HepG2 (cell line): ENCODE results near the gene RNH1. TPM values are rescaled to one million over a fixed set of nuclear protein-coding genes. Genes with fewer than 3 reads are reported as not detected.

ENCODE experiments used
- ATAC-seq: fragments of 200-7000 bp; cut with Tn5 transposase; 3 replicates; pipeline ENCODE4 v1.9.1; 2020; ENCODE audit warnings: mild to moderate bottlenecking, moderate library complexity
- BruUV-seq: library from RNA; stranded (reverse); fragments of 400-500 nt; replicated peaks from 2 replicates; lab custom pipeline; 2021; lab: Mats Ljungman, UMichigan
- CTCF ChIA-PET: fragments of 300-600 bp; formaldehyde crosslinking; extraction: SDS; loops from one replicate; lab custom pipeline; 2021; ENCODE audit warnings: low total read pairs, inconsistent platforms, low intra/inter-chr PET ratio; lab: Yijun Ruan, JAX
- POLR2A ChIA-PET: fragments of 350-600 bp; sonication (Branson Sonifier 250); formaldehyde crosslinking; loops from one replicate; lab custom pipeline; 2020; ENCODE audit warnings: antibody characterized with exemption, inconsistent platforms; lab: Yijun Ruan, JAX
- DNase-seq: peaks from one replicate; pipeline ENCODE4 v3.0.0-alpha.2; 2015; ENCODE audit warnings: low spot score
- FAIRE-seq: peaks from 3 replicates; lab custom pipeline; 2011; peaks lifted over from hg19 to GRCh38; lab: Jason Lieb, UNC
- H2AFZ ChIP-seq: one replicate; pipeline ENCODE4 v1.6.1; 2011; ENCODE audit warnings: low read length, inconsistent platforms
- H3K27ac ChIP-seq: fragments of 300-600 bp; 3 replicates; pipeline ENCODE4 v1.8.0; 2011; ENCODE audit warnings: mixed run types, mild to moderate bottlenecking, mixed read lengths, low read length, inconsistent platforms; ENCODE audit not compliant: insufficient read depth; ENCODE audit errors: extremely low read length
- H3K27me3 ChIP-seq, 2 experiments: fragments of 200-600 bp in 1 of 2; 2 replicates in 1 of 2; 3 replicates in 1 of 2; pipeline versions ENCODE4 v1.6.0 to v1.8.0; 2011; ENCODE audit warnings: low read length in 2 of 2, mild to moderate bottlenecking in 2 of 2, moderate library complexity in 2 of 2, inconsistent platforms in 1 of 2; ENCODE audit not compliant: insufficient read depth in 2 of 2, control insufficient read depth in 1 of 2
- H3K36me3 ChIP-seq, 2 experiments: fragments of 200-600 bp in 1 of 2; replicated peaks in 1 of 2; 2 replicates in 1 of 2; 3 replicates in 1 of 2; pipeline versions ENCODE4 v1.5.1 to v1.8.0; 2011; ENCODE audit warnings: low read length in 2 of 2, inconsistent platforms in 1 of 2; ENCODE audit not compliant: insufficient read depth in 2 of 2, control insufficient read depth in 1 of 2
- H3K4me1 ChIP-seq: 2 replicates; pipeline ENCODE4 v1.5.1; 2012; ENCODE audit warnings: low read length, inconsistent platforms; ENCODE audit not compliant: insufficient read depth
- H3K4me2 ChIP-seq: 2 replicates; pipeline ENCODE4 v1.6.0; 2011; ENCODE audit warnings: low read depth, low read length, inconsistent platforms
- H3K4me3 ChIP-seq, 3 experiments: fragments of 200-600 bp in 1 of 3; sonication (generic), shearing (Covaris generic) in 1 of 3; replicated peaks in 1 of 3; 2 replicates each; pipeline ENCODE4 v1.5.1; 2011 to 2016; ENCODE audit warnings: low read length in 3 of 3, inconsistent platforms in 2 of 3, low read depth in 2 of 3, mild to moderate bottlenecking in 2 of 3, control low read depth in 1 of 3, mixed read lengths in 1 of 3; ENCODE audit not compliant: insufficient read depth in 1 of 3
- H3K79me2 ChIP-seq: one replicate; pipeline ENCODE4 v1.6.1; 2011; ENCODE audit warnings: low read length, inconsistent platforms; ENCODE audit not compliant: insufficient read depth
- H3K9ac ChIP-seq: 2 replicates; pipeline ENCODE4 v1.6.0; 2011; ENCODE audit warnings: mild to moderate bottlenecking, low read depth, low read length, inconsistent platforms; ENCODE audit not compliant: insufficient read depth
- H3K9me3 ChIP-seq: 2 replicates; pipeline ENCODE4 v1.5.1; 2012; ENCODE audit warnings: mild to moderate bottlenecking, low read length
- H4K20me1 ChIP-seq: 2 replicates; pipeline ENCODE4 v1.6.0; 2011; ENCODE audit warnings: inconsistent platforms, mild to moderate bottlenecking, low read length, moderate library complexity; ENCODE audit not compliant: insufficient read depth
- ATAD3A ChIP-seq: sonication (generic); formaldehyde crosslinking; IDR thresholded peaks from 2 replicates; pipeline ENCODE4 v1.4.0; 2020; ENCODE audit warnings: missing genetic modification reagents
- CC2D1A ChIP-seq: sonication (generic); formaldehyde crosslinking; IDR thresholded peaks from 2 replicates; pipeline ENCODE4 v1.8.1; 2023; ENCODE audit warnings: mild to moderate bottlenecking, missing genetic modification reagents
- CHD4 ChIP-seq: fragments of 200-600 bp; sonication (generic); IDR thresholded peaks from 2 replicates; pipeline ENCODE4 v1.7.0; 2017; ENCODE audit warnings: mild to moderate bottlenecking, low read length, borderline replicate concordance
- EEA1 ChIP-seq: sonication (generic); formaldehyde crosslinking; IDR thresholded peaks from 2 replicates; pipeline ENCODE4 v1.5.1; 2020; ENCODE audit warnings: mild to moderate bottlenecking, missing genetic modification reagents, borderline replicate concordance
- FOXO4 ChIP-seq: sonication (generic); formaldehyde crosslinking; conservative IDR thresholded peaks from 2 replicates; pipeline ENCODE4 v1.8.1; 2023; ENCODE audit warnings: missing genetic modification reagents
- GATAD1 ChIP-seq: IDR thresholded peaks from 2 replicates; pipeline ENCODE4 v1.6.1; 2016; ENCODE audit warnings: missing genetic modification reagents, missing compliant biosample characterization
- HNRNPUL1 ChIP-seq: fragments of 200-400 bp; formaldehyde crosslinking; IDR thresholded peaks from 2 replicates; pipeline ENCODE4 v1.6.1; 2017; ENCODE audit warnings: low read depth, mild to moderate bottlenecking, low read length, moderate library complexity
- MIER2 ChIP-seq: IDR thresholded peaks from 2 replicates; pipeline ENCODE4 v1.6.1; 2016; ENCODE audit warnings: missing biosample characterization, missing genetic modification reagents
- MYNN ChIP-seq: sonication (generic); formaldehyde crosslinking; IDR thresholded peaks from 2 replicates; pipeline ENCODE4 v1.4.0; 2020; ENCODE audit warnings: mild to moderate bottlenecking, low read depth, missing genetic modification reagents
- NCOA1 ChIP-seq: sonication (generic); formaldehyde crosslinking; IDR thresholded peaks from 2 replicates; pipeline ENCODE4 v1.9.0; 2021; ENCODE audit warnings: missing genetic modification reagents
- NPAS2 ChIP-seq: sonication (generic); formaldehyde crosslinking; IDR thresholded peaks from 2 replicates; pipeline ENCODE4 v1.8.0; 2022; ENCODE audit warnings: mild to moderate bottlenecking, missing genetic modification reagents, borderline replicate concordance
- SOX5 ChIP-seq: IDR thresholded peaks from 2 replicates; pipeline ENCODE4 v1.6.1; 2016; ENCODE audit warnings: borderline replicate concordance
- STAT5B ChIP-seq: sonication (generic); formaldehyde crosslinking; IDR thresholded peaks from 2 replicates; pipeline ENCODE4 v1.4.0; 2020; ENCODE audit warnings: missing genetic modification reagents
- TBP ChIP-seq: sonication (generic); formaldehyde crosslinking; IDR thresholded peaks from 2 replicates; pipeline ENCODE4 v1.5.0; 2020; ENCODE audit warnings: missing genetic modification reagents
- TEAD3 ChIP-seq: optimal IDR thresholded peaks from 2 replicates; pipeline ENCODE3; 2016; ENCODE audit warnings: borderline replicate concordance
- ZNF331 ChIP-seq: sonication (generic); formaldehyde crosslinking; IDR thresholded peaks from 2 replicates; pipeline ENCODE4 v1.4.0; 2020; ENCODE audit warnings: missing genetic modification reagents
- ZNF530 ChIP-seq: sonication (generic); formaldehyde crosslinking; IDR thresholded peaks from 2 replicates; pipeline ENCODE4 v1.5.0; 2020; ENCODE audit warnings: low read depth, mild to moderate bottlenecking, missing genetic modification reagents
- ZNF7 ChIP-seq: IDR thresholded peaks from 2 replicates; pipeline ENCODE4 v1.6.1; 2016; ENCODE audit warnings: missing biosample characterization, missing genetic modification reagents
- WGBS: methylation state at CpG from one replicate; pipeline ENCODE4 v1.1.6; 2017; ENCODE audit warnings: low lambda C conversion rate; 5-methylcytosine and 5-hydroxymethylcytosine counted together
- in situ Hi-C: cut with HindIII; loops from 2 replicates; pipeline ENCODE4 v1.10.0; 2017; ENCODE audit warnings: low pct_unique_long_range_greater_than_20kb; ENCODE audit not compliant: extremely low pct_ligation_motif_present
- intact Hi-C: fragments of 100-400 bp; cut with micrococcal nuclease; formaldehyde crosslinking; loops from one replicate; pipeline ENCODE4 v1.10.0; 2022; ENCODE audit not compliant: unreplicated experiment
- polyA plus RNA-seq, 8 experiments: library from polyadenylated mRNA; depleted of rRNA in 3 of 8; stranded (reverse) in 7 of 8; unstranded in 1 of 8; fragments of >200 nt; fragmentation: Illumina TruSeq in 4 of 8; extraction: Trizol in 4 of 8; gene quantifications; 2 replicates each; pipeline versions ENCODE4 v1.2.1 to v1.2.3, GENCODE V29; 2011 to 2016; ENCODE audit warnings: low read depth in 4 of 8, missing spikeins in 1 of 8, mixed read lengths in 1 of 8; ENCODE audit not compliant: insufficient read depth in 1 of 8
- total RNA-seq, 5 experiments: library from RNA; depleted of rRNA; stranded (reverse); fragments of >200 nt; fragmentation: Illumina TruSeq; extraction: Trizol; gene quantifications; 2 replicates each; pipeline ENCODE4 v1.2.3, GENCODE V29; 2016; ENCODE audit warnings: low read depth in 1 of 5
- TF ChIP-seq, protein P1 (sequence below): sonication (generic); formaldehyde crosslinking; IDR thresholded peaks from 2 replicates; pipeline ENCODE4 v1.5.0; 2020; ENCODE audit warnings: missing genetic modification reagents

The RNH1 gene
- total and polyA plus RNA-seq, 2 of the 13 experiments (the other 11 are each of a cell fraction or from before 2014, with no cell fraction given) = 36.0 to 74.1 TPM

GRCh38 chr11:488992-489391, 18.1 kb downstream of the RNH1 start:
- TF ChIP-seq TEAD3 (CRISPR knock-in tag) (no peak), STAT5B (CRISPR knock-in tag) (no peak), NCOA1 (no peak), MIER2 (CRISPR knock-in tag) (no peak), TBP (CRISPR knock-in tag) (no peak), GATAD1 (CRISPR knock-in tag) (no peak), CHD4 (no peak), ATAD3A (no peak), CC2D1A (CRISPR knock-in tag) (no peak), MYNN (CRISPR knock-in tag) (no peak), NPAS2 (CRISPR knock-in tag) (no peak), EEA1 (no peak), HNRNPUL1 (no peak), ZNF7 (no peak), ZNF331 (no peak), ZNF530 (CRISPR knock-in tag) (no peak), FOXO4 (CRISPR knock-in tag) (no peak), SOX5 (CRISPR knock-in tag) (no peak)
- TF ChIP-seq, protein P1, sequence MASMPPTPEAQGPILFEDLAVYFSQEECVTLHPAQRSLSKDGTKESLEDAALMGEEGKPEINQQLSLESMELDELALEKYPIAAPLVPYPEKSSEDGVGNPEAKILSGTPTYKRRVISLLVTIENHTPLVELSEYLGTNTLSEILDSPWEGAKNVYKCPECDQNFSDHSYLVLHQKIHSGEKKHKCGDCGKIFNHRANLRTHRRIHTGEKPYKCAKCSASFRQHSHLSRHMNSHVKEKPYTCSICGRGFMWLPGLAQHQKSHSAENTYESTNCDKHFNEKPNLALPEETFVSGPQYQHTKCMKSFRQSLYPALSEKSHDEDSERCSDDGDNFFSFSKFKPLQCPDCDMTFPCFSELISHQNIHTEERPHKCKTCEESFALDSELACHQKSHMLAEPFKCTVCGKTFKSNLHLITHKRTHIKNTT = no peak
- TF ChIP-seq, all 625 proteins: peak for 0
- Histone ChIP-seq H3K36me3 (peaks cover 8 to 11% of the 10 kb centered on the region in 2 experiments; a peak in 2 of 5 replicates), H3K4me2 (no peak overlapping the region), H2AFZ (no peak overlapping the region), H3K4me3 (no peak overlapping the region), H3K9ac (no peak overlapping the region), H3K4me1 (no peaks in the 10 kb centered on the region), H3K79me2 (peaks cover 4% of the 10 kb centered on the region), H3K9me3 (no peaks in the 10 kb centered on the region), H4K20me1 (no peaks in the 10 kb centered on the region), H3K27me3 (no peaks in the 10 kb centered on the region), H3K27ac (no peak overlapping the region)
- POLR2A ChIA-PET = no interaction called here
- no peak for ATAC-seq
- FAIRE-seq = no peak
- intact Hi-C loops = no loop called here
- DNase-seq = no peak
- BruUV-seq = no TSS peak
- CTCF ChIA-PET = no interaction called here
- in situ Hi-C loops = no loop called here
- 98% methylated on average over 15 of the region's 19 CpGs for WGBS
